Measurements from ENCODE around the gene WDR5B.

GRCh38 chr3:122416966-122417365 is 1.1 kb upstream of the WDR5B start:
- TF ChIP-seq EZH2 (IDR thresholded peaks at IDR 0.05) (no peak), POLR2AphosphoS5 (IDR thresholded peaks at IDR 0.05; ENCODE audit: borderline replicate concordance, low read depth, low read length) (no peak)
